Activated B cell treated with CpG ODN at 0.5 μM for 24 hours (primary cell): Measurements from ENCODE around the gene FCF1. TPM values are rescaled to one million over a fixed set of nuclear protein-coding genes. Genes with fewer than 3 reads are reported as not detected.

Experiments used
- ATAC-seq: fragments of 200-7000 bp; cut with Tn5 transposase; one replicate; pipeline ENCODE4 v1.10.0; 2021; ENCODE audit warnings: low read depth, mild to moderate bottlenecking, moderate library complexity
- CTCF ChIA-PET: fragments of 350-600 bp; sonication (Branson Sonifier 250); formaldehyde crosslinking; loops from one replicate; lab custom pipeline; 2021; ENCODE audit warnings: antibody characterized with exemption; lab: Charles Lee
- POLR2A ChIA-PET: fragments of 350-600 bp; sonication (Branson Sonifier 250); formaldehyde crosslinking; loops from one replicate; lab custom pipeline; 2021; ENCODE audit warnings: antibody characterized with exemption; lab: Charles Lee
- DNase-seq: peaks from one replicate; pipeline ENCODE4 v3.0.0; 2022
- H3K27ac Mint-ChIP-seq: one replicate; pipeline ENCODE4 v1.8.0; 2020; ENCODE audit warnings: mixed read lengths
- H3K27me3 Mint-ChIP-seq: one replicate; pipeline ENCODE4 v1.8.0; 2021; ENCODE audit warnings: mixed read lengths
- H3K36me3 Mint-ChIP-seq: one replicate; pipeline ENCODE4 v1.8.0; 2021; ENCODE audit warnings: low read depth, mixed read lengths
- H3K4me1 Mint-ChIP-seq: one replicate; pipeline ENCODE4 v1.8.0; 2021; ENCODE audit warnings: mixed read lengths
- H3K4me3 Mint-ChIP-seq: one replicate; pipeline ENCODE4 v1.8.0; 2020; ENCODE audit warnings: mild to moderate bottlenecking, mixed read lengths
- H3K9me3 Mint-ChIP-seq: one replicate; pipeline ENCODE4 v1.8.0; 2020; ENCODE audit warnings: mixed read lengths
- intact Hi-C: fragments of 100-400 bp; cut with micrococcal nuclease; formaldehyde crosslinking; loops from one replicate; pipeline ENCODE4 v1.15.1; 2024
- total RNA-seq: library from RNA; stranded (reverse); gene quantifications from 2 replicates; pipeline ENCODE4 v1.2.3, GENCODE V29; 2022
- TF ChIP-seq, protein P1 (sequence below): fragments of 200-600 bp; IDR thresholded peaks from one replicate; pipeline ENCODE4 v1.8.0; 2022; ENCODE audit warnings: antibody characterized with exemption, mild to moderate bottlenecking

FCF1 gene
- total RNA-seq, 1 donor from 2014 or later: 49.5 TPM

DNA sequence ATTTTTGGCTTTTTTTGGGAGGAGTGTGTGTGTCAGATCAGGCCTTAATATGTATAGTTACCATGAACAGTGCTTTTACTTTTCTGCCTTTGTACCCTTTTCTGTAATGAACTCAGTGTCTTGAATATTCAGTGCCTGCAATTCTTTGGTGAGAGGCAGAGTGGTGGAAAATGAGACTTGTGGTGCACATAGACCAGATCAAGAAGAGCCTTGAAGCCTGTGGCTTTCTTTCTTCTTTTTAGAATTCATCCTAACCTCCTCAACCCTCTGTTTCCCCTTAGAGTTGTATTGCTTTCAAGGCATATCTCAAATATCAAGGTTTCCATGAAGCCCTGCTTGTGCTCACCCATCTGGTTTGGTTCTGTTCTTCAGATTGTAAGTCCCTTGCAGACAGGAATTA lies 52.8 kb downstream of the FCF1 start:
- DNase-seq (no peak), ATAC-seq (no peak)
- Mint-ChIP-seq H3K27me3 (no peaks in the 10 kb centered on the region), H3K36me3 (peaks cover 26% of the 10 kb centered on the region), H3K9me3 (no peaks in the 10 kb centered on the region), H3K4me1 (peaks cover 63% of the 10 kb centered on the region), H3K4me3 (peak overlapping the region; percentile 90), H3K27ac (peak overlapping the region; percentile 15)
- ChIA-PET POLR2A (interaction anchor here (0.7 kb wide), 2 partner anchors 127 to 1012 kb away, joined by 4 to 5 read pairs; no protein-coding TSS in a partner anchor), CTCF (no interaction called here)
- intact Hi-C loops: no loop called here
- TF ChIP-seq, protein P1, sequence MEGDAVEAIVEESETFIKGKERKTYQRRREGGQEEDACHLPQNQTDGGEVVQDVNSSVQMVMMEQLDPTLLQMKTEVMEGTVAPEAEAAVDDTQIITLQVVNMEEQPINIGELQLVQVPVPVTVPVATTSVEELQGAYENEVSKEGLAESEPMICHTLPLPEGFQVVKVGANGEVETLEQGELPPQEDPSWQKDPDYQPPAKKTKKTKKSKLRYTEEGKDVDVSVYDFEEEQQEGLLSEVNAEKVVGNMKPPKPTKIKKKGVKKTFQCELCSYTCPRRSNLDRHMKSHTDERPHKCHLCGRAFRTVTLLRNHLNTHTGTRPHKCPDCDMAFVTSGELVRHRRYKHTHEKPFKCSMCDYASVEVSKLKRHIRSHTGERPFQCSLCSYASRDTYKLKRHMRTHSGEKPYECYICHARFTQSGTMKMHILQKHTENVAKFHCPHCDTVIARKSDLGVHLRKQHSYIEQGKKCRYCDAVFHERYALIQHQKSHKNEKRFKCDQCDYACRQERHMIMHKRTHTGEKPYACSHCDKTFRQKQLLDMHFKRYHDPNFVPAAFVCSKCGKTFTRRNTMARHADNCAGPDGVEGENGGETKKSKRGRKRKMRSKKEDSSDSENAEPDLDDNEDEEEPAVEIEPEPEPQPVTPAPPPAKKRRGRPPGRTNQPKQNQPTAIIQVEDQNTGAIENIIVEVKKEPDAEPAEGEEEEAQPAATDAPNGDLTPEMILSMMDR: no peak

DNA sequence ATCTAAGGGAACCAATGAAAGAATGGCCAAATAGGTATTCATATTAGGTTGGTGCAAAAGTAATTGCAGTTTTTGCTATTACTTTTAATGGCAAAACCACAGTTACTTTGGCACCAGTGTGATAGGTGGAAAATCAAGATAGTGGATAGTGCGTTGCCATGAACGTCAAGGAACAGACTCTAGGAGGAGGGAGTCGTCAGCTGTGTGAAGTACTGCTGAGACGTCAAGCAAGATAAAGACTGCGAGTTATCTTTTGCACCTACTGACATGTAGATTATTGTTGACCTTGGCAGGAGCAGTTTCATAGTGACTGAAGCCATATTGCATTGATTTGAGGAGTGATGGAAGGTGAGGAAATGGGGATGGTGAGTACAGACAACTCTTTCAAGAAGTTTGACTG lies 58.5 kb downstream of the FCF1 start:
- CTCF ChIA-PET: no interaction called here
- Mint-ChIP-seq H3K27ac (no peak overlapping the region), H3K36me3 (peaks cover 40% of the 10 kb centered on the region), H3K4me3 (no peak overlapping the region), H3K27me3 (no peaks in the 10 kb centered on the region), H3K4me1 (peaks cover 37% of the 10 kb centered on the region), H3K9me3 (no peaks in the 10 kb centered on the region)
- intact Hi-C loops: no loop called here
- TF ChIP-seq, protein P1: no peak
- no peak for DNase-seq
- no peak for ATAC-seq
- POLR2A ChIA-PET: no interaction called here

DNA sequence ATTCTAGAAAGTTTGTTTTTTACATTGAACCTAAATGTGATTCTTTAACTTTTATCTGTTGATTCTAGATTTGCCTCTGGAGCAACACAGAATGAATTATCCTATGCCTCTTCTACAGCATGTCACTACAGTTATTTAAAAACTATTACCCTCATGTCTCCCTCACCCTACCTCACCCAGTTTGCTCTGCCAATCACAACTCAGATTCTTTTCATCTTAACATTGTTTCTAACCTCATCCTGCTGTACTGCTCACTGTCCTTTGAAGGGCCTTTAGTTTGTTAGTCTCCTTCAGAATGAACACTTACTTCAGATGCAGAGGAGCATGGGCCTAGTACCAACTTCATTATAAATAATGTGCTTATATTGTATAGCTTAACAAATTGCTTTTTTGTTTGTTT lies 71.7 kb downstream of the FCF1 start:
- TF ChIP-seq, protein P1: no peak
- ChIA-PET POLR2A (interaction anchor here (1.2 kb wide), 1 partner anchor 21 kb away, joined by 3 read pairs; the partner anchor contains the start of gene YLPM1), CTCF (no interaction called here)
- Mint-ChIP-seq H3K9me3 (no peaks in the 10 kb centered on the region), H3K4me3 (no peak overlapping the region), H3K36me3 (peaks cover 80% of the 10 kb centered on the region), H3K27ac (no peak overlapping the region), H3K27me3 (no peaks in the 10 kb centered on the region), H3K4me1 (no peaks in the 10 kb centered on the region)
- intact Hi-C loops: no loop called here
- no peak for DNase-seq
- no peak for ATAC-seq

DNA sequence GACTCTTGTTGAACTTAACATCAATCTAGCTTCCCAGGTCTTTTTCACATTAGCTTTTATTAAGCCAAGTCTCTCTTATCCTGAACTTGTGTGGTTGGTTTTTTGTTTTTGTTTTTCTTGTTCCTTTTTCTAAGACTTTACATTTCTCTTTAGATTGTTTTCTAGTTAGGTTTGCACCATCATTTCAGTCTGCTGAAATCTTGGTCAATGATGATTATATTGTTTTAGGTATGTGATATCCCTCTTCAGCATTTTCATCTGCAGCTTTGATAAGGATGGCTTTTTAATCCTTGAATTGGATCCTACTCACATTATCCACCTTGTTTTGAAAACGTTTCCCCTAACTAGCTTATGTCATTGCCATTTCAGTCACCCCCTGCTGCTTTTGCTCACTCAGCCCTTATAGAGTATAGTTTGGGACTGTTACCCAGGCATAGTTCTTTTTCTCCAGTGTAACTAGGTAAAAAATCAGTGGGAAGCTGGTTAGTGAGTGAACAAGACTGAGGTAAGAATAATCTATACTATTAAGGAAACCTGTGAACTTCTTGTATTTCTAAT lies 72.2 kb downstream of the FCF1 start:
- ChIA-PET CTCF (interaction anchor here (0.6 kb wide), 1 partner anchor 22 kb away, joined by 5 read pairs; the partner anchor contains the start of gene YLPM1), POLR2A (interaction anchor here (1.2 kb wide), 1 partner anchor 22 kb away, joined by 3 read pairs; the partner anchor contains the start of gene YLPM1)
- intact Hi-C loops: no loop called here
- no peaks in the 10 kb centered on the region for H3K27me3 Mint-ChIP-seq
- no peak for DNase-seq
- H3K4me1 Mint-ChIP-seq: no peaks in the 10 kb centered on the region
- H3K27ac Mint-ChIP-seq: peak overlapping the region; percentile 25
- TF ChIP-seq, protein P1: no peak
- H3K36me3 Mint-ChIP-seq: peaks cover 76% of the 10 kb centered on the region
- H3K9me3 Mint-ChIP-seq: no peaks in the 10 kb centered on the region
- no peak for ATAC-seq
- H3K4me3 Mint-ChIP-seq: no peak overlapping the region

DNA sequence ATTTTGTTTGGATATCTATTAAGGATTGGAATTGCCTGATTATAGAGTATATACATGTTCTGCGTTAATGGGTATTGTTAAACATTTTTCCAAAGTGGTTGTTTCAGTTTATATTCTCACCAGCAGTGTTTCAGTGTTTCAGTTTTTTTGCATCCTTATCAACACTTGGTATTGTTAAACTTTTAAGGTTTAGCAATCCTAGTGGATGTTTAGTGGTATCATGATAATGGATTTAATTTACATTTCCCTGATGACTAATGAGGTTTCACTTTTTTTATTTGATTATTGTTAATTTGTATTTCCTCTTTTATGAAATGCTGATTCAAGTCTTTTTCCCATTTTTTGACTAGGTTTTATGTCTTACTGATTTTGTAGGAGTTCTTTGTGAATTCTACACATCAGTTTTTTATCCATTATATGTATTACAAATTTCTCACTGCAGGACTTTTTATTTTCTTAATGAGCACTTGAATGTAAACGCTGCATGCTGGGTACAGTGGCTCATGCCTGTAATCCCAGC lies 73.9 kb downstream of the FCF1 start:
- TF ChIP-seq, protein P1: no peak
- Mint-ChIP-seq H3K9me3 (peaks cover 4% of the 10 kb centered on the region), H3K27ac (peak overlapping the region; percentile 30), H3K27me3 (no peaks in the 10 kb centered on the region), H3K4me3 (no peak overlapping the region), H3K36me3 (peaks cover 66% of the 10 kb centered on the region), H3K4me1 (peaks cover 6% of the 10 kb centered on the region)
- intact Hi-C loops: no loop called here
- ChIA-PET POLR2A (interaction anchor here (0.7 kb wide), 1 partner anchor 171 kb away, joined by 5 read pairs; no protein-coding TSS in a partner anchor), CTCF (no interaction called here)
- no peak for DNase-seq
- no peak for ATAC-seq

Other genes with a start within 250 kb of the FCF1 start
- 61.7 and 69.4 TPM in 2 replicates for gene NPC2, start 219.8 kb upstream of the FCF1 start, total RNA-seq
- gene ISCA2, start 219.4 kb upstream of the FCF1 start, total RNA-seq: 35.0 and 35.3 TPM in 2 replicates
- gene LTBP2, start 100.9 kb upstream of the FCF1 start, total RNA-seq: 0.07 and 0.11 TPM in 2 replicates
- 46.5 and 49.7 TPM in 2 replicates for gene AREL1, start 64 bp upstream of the FCF1 start, total RNA-seq
- 68.5 and 85.9 TPM in 2 replicates for gene YLPM1, start 50.2 kb downstream of the FCF1 start, total RNA-seq
- 0.07 TPM in 1 of 2 replicates, not detected in the other for gene PROX2, start 163.0 kb downstream of the FCF1 start, total RNA-seq
- gene DLST, start 168.8 kb downstream of the FCF1 start, total RNA-seq: 73.1 and 90.4 TPM in 2 replicates
- gene RPS6KL1, start 210.1 kb downstream of the FCF1 start, total RNA-seq: 5.2 and 7.0 TPM in 2 replicates
- not detected in 2 replicates for gene PGF, start 242.5 kb downstream of the FCF1 start, total RNA-seq